Hematopoietic multipotent progenitor cell treated with erythropoietin and hydrocortisone succinate and interleukin-3 and kit ligand, for 4 days (in vitro differentiated cells): ENCODE data around the gene GNS.

ENCODE experiments used
- DNase-seq: peaks from one replicate; pipeline ENCODE4 v3.0.0-alpha.2; 2015

GNS gene

GRCh38 chr12:64671681-64672080, 87.5 kb downstream of the GNS start:
- no peak for DNase-seq

GRCh38 chr12:64670919-64671639, 88.1 kb downstream of the GNS start:
- DNase-seq = no peak

- DNase-seq = no peak
These were observed 89.2 kb downstream of the GNS start for GRCh38 chr12:64670019-64670418.

- DNase-seq = peak; percentile 80
These were observed 89.8 kb downstream of the GNS start for GRCh38 chr12:64669270-64669842.

GRCh38 chr12:64667793-64668192, 91.4 kb downstream of the GNS start:
- no peak for DNase-seq

- no peak for DNase-seq
These were observed 92.9 kb downstream of the GNS start for GRCh38 chr12:64666054-64666914.

- no peak for DNase-seq
These were observed 93.7 kb downstream of the GNS start for GRCh38 chr12:64665514-64665913.
